Astrocyte (in vitro differentiated cells and primary cell): Measurements from ENCODE around the gene GNA15. TPM values are rescaled to one million over a fixed set of nuclear protein-coding genes. Genes with fewer than 3 reads are reported as not detected.

ENCODE experiments used
- DNase-seq: peaks from one replicate; pipeline ENCODE4 v3.0.0-alpha.2; 2010; ENCODE audit warnings: low read depth
- FAIRE-seq: peaks from 2 replicates; lab custom pipeline; 2011; peaks lifted over from hg19 to GRCh38; lab: Jason Lieb, UNC
- H2AFZ ChIP-seq: 2 replicates; pipeline ENCODE4 v1.6.0; 2012; ENCODE audit warnings: low read depth, low read length, inconsistent platforms
- H3K27ac ChIP-seq: 2 replicates; pipeline ENCODE4 v1.5.1; 2011; ENCODE audit warnings: low read depth, low read length, inconsistent platforms
- H3K27me3 ChIP-seq: 2 replicates; pipeline ENCODE4 v1.6.0; 2011; ENCODE audit warnings: low read length, inconsistent platforms; ENCODE audit not compliant: insufficient read depth
- H3K36me3 ChIP-seq: 2 replicates; pipeline ENCODE4 v1.5.1; 2011; ENCODE audit warnings: low read length, inconsistent platforms; ENCODE audit not compliant: insufficient read depth
- H3K4me1 ChIP-seq: 2 replicates; pipeline ENCODE4 v1.5.1; 2011; ENCODE audit warnings: low read length, inconsistent platforms; ENCODE audit not compliant: insufficient read depth
- H3K4me2 ChIP-seq: 2 replicates; pipeline ENCODE4 v1.6.0; 2012; ENCODE audit warnings: low read length, inconsistent platforms
- H3K4me3 ChIP-seq: 2 replicates; pipeline ENCODE4 v1.5.1; 2011; ENCODE audit warnings: low read depth, mild to moderate bottlenecking, low read length, inconsistent platforms; ENCODE audit not compliant: insufficient read depth
- H3K79me2 ChIP-seq: 2 replicates; pipeline ENCODE4 v1.6.0; 2012; ENCODE audit warnings: mild to moderate bottlenecking, low read length, inconsistent platforms; ENCODE audit not compliant: insufficient read depth
- H3K9ac ChIP-seq: 2 replicates; pipeline ENCODE4 v1.6.0; 2012; ENCODE audit warnings: mild to moderate bottlenecking, low read length, inconsistent platforms
- H3K9me3 ChIP-seq: 2 replicates; pipeline ENCODE4 v1.5.1; 2012; ENCODE audit warnings: low read depth, mild to moderate bottlenecking, low read length, inconsistent platforms; ENCODE audit not compliant: insufficient read depth
- H4K20me1 ChIP-seq: 2 replicates; pipeline ENCODE4 v1.6.0; 2012; ENCODE audit warnings: low read length, inconsistent platforms; ENCODE audit not compliant: insufficient read depth
- H3K27ac Mint-ChIP-seq: one replicate; pipeline ENCODE4 v1.8.0; 2021; ENCODE audit warnings: mild to moderate bottlenecking, mixed read lengths; ENCODE audit not compliant: unreplicated experiment
- H3K27me3 Mint-ChIP-seq: one replicate; pipeline ENCODE4 v1.8.0; 2021; ENCODE audit warnings: low read depth, mixed read lengths; ENCODE audit not compliant: unreplicated experiment
- H3K36me3 Mint-ChIP-seq: one replicate; pipeline ENCODE4 v1.8.0; 2021; ENCODE audit warnings: low read depth, mixed read lengths; ENCODE audit not compliant: unreplicated experiment
- H3K4me1 Mint-ChIP-seq: one replicate; pipeline ENCODE4 v1.8.0; 2021; ENCODE audit warnings: low read depth, mixed read lengths; ENCODE audit not compliant: unreplicated experiment
- H3K4me3 Mint-ChIP-seq: one replicate; pipeline ENCODE4 v1.8.0; 2021; ENCODE audit warnings: mild to moderate bottlenecking, moderate library complexity, mixed read lengths; ENCODE audit not compliant: unreplicated experiment
- H3K9me3 Mint-ChIP-seq: one replicate; pipeline ENCODE4 v1.8.0; 2021; ENCODE audit warnings: mild to moderate bottlenecking, mixed read lengths; ENCODE audit not compliant: unreplicated experiment
- EZH2 ChIP-seq: IDR thresholded peaks from 2 replicates; pipeline ENCODE4 v1.6.1; 2012; ENCODE audit warnings: mild to moderate bottlenecking, low read length, inconsistent platforms; ENCODE audit not compliant: insufficient read depth
- total RNA-seq: library from RNA; stranded (reverse); gene quantifications from 2 replicates; pipeline ENCODE4 v1.2.1, GENCODE V29; 2021
- TF ChIP-seq, protein P1 (sequence below): IDR thresholded peaks from 2 replicates; pipeline ENCODE4 v1.5.1; 2011; ENCODE audit warnings: low read depth, mild to moderate bottlenecking, inconsistent platforms, low read length, moderate library complexity; ENCODE audit not compliant: insufficient read depth

The GNA15 gene
- total RNA-seq, 1 donor from 2014 or later = not detected

DNA sequence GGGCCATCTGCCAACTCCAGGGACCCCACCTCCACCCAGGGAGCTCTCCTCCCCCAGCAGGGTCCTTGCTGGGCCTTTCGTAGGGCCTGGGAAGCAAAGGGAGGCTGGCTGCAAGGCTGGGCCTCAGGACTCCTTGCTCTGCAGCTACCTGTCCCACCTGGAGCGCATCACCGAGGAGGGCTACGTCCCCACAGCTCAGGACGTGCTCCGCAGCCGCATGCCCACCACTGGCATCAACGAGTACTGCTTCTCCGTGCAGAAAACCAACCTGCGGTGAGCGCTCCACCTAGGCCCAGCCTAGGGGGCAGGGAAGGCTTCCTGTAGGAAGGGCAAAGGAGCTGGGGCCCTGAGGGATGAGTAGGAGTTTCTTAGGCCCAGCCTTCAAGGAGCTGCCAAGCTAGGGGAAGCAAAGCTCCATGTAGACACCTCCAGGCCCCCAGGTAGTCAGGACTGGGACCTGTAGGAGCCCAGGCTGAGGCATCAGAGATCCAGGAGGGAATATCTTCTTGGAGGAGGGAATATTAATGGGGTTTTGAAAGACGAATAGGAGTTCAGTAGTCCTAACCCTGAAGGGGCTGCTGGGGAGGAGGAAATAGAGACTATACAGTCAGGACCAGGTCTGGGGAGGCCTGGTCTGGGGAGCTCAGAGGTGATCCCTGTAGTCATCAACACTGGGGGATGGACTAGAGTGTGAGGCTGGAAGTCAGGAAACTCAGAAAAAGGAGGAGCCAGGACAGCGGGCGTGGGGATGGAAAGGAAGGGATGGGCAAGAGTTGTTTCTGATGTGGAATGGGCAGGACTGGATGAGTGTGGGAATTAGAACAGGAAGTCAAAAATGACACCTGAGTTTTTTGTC lies 16.0 kb downstream of the GNA15 start:
- Histone ChIP-seq H3K9ac (no peak overlapping the region), H3K4me1 (peaks cover 9% of the 10 kb centered on the region), H3K27ac (no peak overlapping the region), H3K36me3 (no peaks in the 10 kb centered on the region), H3K27me3 (no peaks in the 10 kb centered on the region), H4K20me1 (no peaks in the 10 kb centered on the region), H3K4me2 (no peak overlapping the region), H2AFZ (no peak overlapping the region), H3K79me2 (no peaks in the 10 kb centered on the region), H3K9me3 (no peaks in the 10 kb centered on the region), H3K4me3 (no peak overlapping the region)
- TF ChIP-seq, protein P1, sequence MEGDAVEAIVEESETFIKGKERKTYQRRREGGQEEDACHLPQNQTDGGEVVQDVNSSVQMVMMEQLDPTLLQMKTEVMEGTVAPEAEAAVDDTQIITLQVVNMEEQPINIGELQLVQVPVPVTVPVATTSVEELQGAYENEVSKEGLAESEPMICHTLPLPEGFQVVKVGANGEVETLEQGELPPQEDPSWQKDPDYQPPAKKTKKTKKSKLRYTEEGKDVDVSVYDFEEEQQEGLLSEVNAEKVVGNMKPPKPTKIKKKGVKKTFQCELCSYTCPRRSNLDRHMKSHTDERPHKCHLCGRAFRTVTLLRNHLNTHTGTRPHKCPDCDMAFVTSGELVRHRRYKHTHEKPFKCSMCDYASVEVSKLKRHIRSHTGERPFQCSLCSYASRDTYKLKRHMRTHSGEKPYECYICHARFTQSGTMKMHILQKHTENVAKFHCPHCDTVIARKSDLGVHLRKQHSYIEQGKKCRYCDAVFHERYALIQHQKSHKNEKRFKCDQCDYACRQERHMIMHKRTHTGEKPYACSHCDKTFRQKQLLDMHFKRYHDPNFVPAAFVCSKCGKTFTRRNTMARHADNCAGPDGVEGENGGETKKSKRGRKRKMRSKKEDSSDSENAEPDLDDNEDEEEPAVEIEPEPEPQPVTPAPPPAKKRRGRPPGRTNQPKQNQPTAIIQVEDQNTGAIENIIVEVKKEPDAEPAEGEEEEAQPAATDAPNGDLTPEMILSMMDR = no peak
- TF ChIP-seq EZH2 = no peak
- Mint-ChIP-seq H3K36me3 (no peaks in the 10 kb centered on the region), H3K27ac (no peak overlapping the region), H3K9me3 (peaks cover 2% of the 10 kb centered on the region), H3K4me1 (peaks cover 5% of the 10 kb centered on the region), H3K4me3 (no peak overlapping the region), H3K27me3 (peaks cover 15% of the 10 kb centered on the region)
- no peak for FAIRE-seq
- no peak for DNase-seq

DNA sequence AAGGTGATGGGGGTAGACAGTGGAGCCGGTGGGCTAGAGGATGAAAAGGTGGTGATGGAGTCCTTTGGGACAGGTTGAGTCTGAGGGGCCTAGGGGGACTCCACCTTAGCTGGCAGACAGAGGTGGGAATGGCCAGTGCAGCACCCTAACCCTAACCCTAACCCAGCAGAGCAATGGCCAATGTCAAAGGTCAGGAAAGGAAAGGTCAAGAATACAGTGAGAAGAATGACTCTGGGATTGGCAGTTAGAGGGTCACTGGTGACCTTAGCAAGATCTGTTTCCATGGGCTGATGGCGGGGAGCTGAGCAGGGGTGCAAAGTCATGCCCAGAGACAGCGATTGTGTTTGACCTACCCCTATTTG lies 16.6 kb downstream of the GNA15 start:
- no peak overlapping the region for H3K9ac ChIP-seq
- no peak for FAIRE-seq
- no peak overlapping the region for H3K4me3 ChIP-seq
- H4K20me1 ChIP-seq = no peaks in the 10 kb centered on the region
- H3K4me1 ChIP-seq = peaks cover 9% of the 10 kb centered on the region
- no peaks in the 10 kb centered on the region for H3K79me2 ChIP-seq
- H2AFZ ChIP-seq = no peak overlapping the region
- TF ChIP-seq EZH2 = no peak
- TF ChIP-seq, protein P1 = no peak
- H3K27ac ChIP-seq = no peak overlapping the region
- peaks cover 2% of the 10 kb centered on the region for H3K9me3 Mint-ChIP-seq
- H3K27me3 ChIP-seq = no peaks in the 10 kb centered on the region
- H3K36me3 Mint-ChIP-seq = peaks cover 2% of the 10 kb centered on the region
- no peak for DNase-seq
- peaks cover 19% of the 10 kb centered on the region for H3K27me3 Mint-ChIP-seq
- no peak overlapping the region for H3K27ac Mint-ChIP-seq
- H3K4me3 Mint-ChIP-seq = no peak overlapping the region
- H3K4me2 ChIP-seq = no peak overlapping the region
- H3K4me1 Mint-ChIP-seq = peaks cover 5% of the 10 kb centered on the region
- H3K9me3 ChIP-seq = no peaks in the 10 kb centered on the region
- H3K36me3 ChIP-seq = no peaks in the 10 kb centered on the region
